Endodermal cell (in vitro differentiated cells): ENCODE data around the gene PPP1R9A. TPM values are rescaled to one million over a fixed set of nuclear protein-coding genes. Genes with fewer than 3 reads are reported as not detected.

Experiments used
- DNase-seq: peaks from one replicate; pipeline ENCODE4 v3.0.0-alpha.2; 2017
- H3K27ac ChIP-seq: 2 replicates; pipeline ENCODE4 v1.5.1; 2013; ENCODE audit warnings: mild to moderate bottlenecking, low read depth, low read length, moderate library complexity
- H3K27me3 ChIP-seq: 2 replicates; pipeline ENCODE4 v1.6.1; 2013; ENCODE audit warnings: mild to moderate bottlenecking, low read length, moderate library complexity; ENCODE audit not compliant: insufficient read depth, control insufficient read depth, poor library complexity, severe bottlenecking
- H3K36me3 ChIP-seq: 2 replicates; pipeline ENCODE4 v1.7.0; 2013; ENCODE audit warnings: mild to moderate bottlenecking, low read length, moderate library complexity; ENCODE audit not compliant: control insufficient read depth, insufficient read depth
- H3K4me1 ChIP-seq: one replicate; pipeline ENCODE4 v1.7.0; 2013; ENCODE audit warnings: low read length; ENCODE audit not compliant: control insufficient read depth, insufficient read depth
- H3K4me3 ChIP-seq: 2 replicates; pipeline ENCODE4 v1.5.1; 2013; ENCODE audit warnings: mild to moderate bottlenecking, low read length, moderate library complexity
- H3K9ac ChIP-seq: 2 replicates; pipeline ENCODE4 v1.6.1; 2013; ENCODE audit warnings: mild to moderate bottlenecking, low read length, moderate library complexity; ENCODE audit not compliant: poor library complexity, severe bottlenecking; ENCODE audit errors: extremely low read depth
- H3K9me3 ChIP-seq: 2 replicates; pipeline ENCODE4 v1.6.1; 2013; ENCODE audit warnings: mild to moderate bottlenecking, low read length, moderate library complexity; ENCODE audit not compliant: control insufficient read depth
- H3K27ac Mint-ChIP-seq: 2 replicates; pipeline ENCODE4 v1.8.0; 2020; ENCODE audit warnings: mixed read lengths
- H3K27me3 Mint-ChIP-seq: 2 replicates; pipeline ENCODE4 v1.8.0; 2021; ENCODE audit warnings: mild to moderate bottlenecking, mixed read lengths; ENCODE audit not compliant: insufficient read depth
- H3K36me3 Mint-ChIP-seq: 2 replicates; pipeline ENCODE4 v1.8.0; 2020; ENCODE audit warnings: low read depth, mixed read lengths
- H3K4me1 Mint-ChIP-seq: 2 replicates; pipeline ENCODE4 v1.8.0; 2020; ENCODE audit warnings: mixed read lengths
- H3K4me3 Mint-ChIP-seq: 2 replicates; pipeline ENCODE4 v1.8.0; 2020; ENCODE audit warnings: mild to moderate bottlenecking, moderate library complexity, mixed read lengths
- H3K9me3 Mint-ChIP-seq: 2 replicates; pipeline ENCODE4 v1.8.0; 2020; ENCODE audit warnings: mild to moderate bottlenecking, mixed read lengths
- CTCF ChIP-seq: fragments of 200-600 bp; sonication (generic); conservative IDR thresholded peaks from 2 replicates; pipeline ENCODE4 v1.5.0; 2021; ENCODE audit warnings: antibody characterized with exemption, mild to moderate bottlenecking
- WGBS, 2 experiments: methylation state at CpG; one replicate each; pipeline versions ENCODE4 v1.1.5 to v1.1.7; 2013; ENCODE audit warnings: missing lambda C conversion rate in 2 of 2, mixed read lengths in 1 of 2; ENCODE audit not compliant: insufficient coverage in 1 of 2, insufficient read length in 1 of 2; 5-methylcytosine and 5-hydroxymethylcytosine counted together
- total RNA-seq, 2 donors: library from RNA; stranded (reverse); fragmentation: NEBNext Ultra II Directional in 1 of 2; extraction: Animal tissue kit (Norgen Biotek cat#: 25700) in 1 of 2; gene quantifications; 2 replicates in 1 of 2; 3 replicates in 1 of 2; pipeline ENCODE4 v1.2.1, GENCODE V29; 2021

Gene PPP1R9A
- total RNA-seq, 2 donors from 2014 or later = 38.7 to 39.4 TPM

GRCh38 chr7:95045236-95045923 lies 138.0 kb downstream of the PPP1R9A start:
- WGBS, 2 experiments = 88 to 95% methylated on average over 5 to 8 of the region's 8 CpGs
- Histone ChIP-seq H3K36me3 (no peaks in the 10 kb centered on the region), H3K9ac (no peak overlapping the region), H3K4me3 (no peak overlapping the region), H3K4me1 (peaks cover 9% of the 10 kb centered on the region), H3K27me3 (no peaks in the 10 kb centered on the region), H3K9me3 (no peaks in the 10 kb centered on the region), H3K27ac (no peak overlapping the region)
- Mint-ChIP-seq H3K4me3 (no peak overlapping the region), H3K27me3 (no peaks in the 10 kb centered on the region), H3K36me3 (no peaks in the 10 kb centered on the region), H3K4me1 (peaks cover 36% of the 10 kb centered on the region), H3K9me3 (no peaks in the 10 kb centered on the region), H3K27ac (no peak overlapping the region)
- TF ChIP-seq CTCF = peak; percentile 65
- peak; percentile 58 for DNase-seq

- no peaks in the 10 kb centered on the region for H3K9me3 Mint-ChIP-seq
- no peak overlapping the region for H3K4me3 ChIP-seq
Measured at GRCh38 chr7:95046494-95047240, 139.3 kb downstream of the PPP1R9A start.

GRCh38 chr7:95047291-95047690 lies 139.9 kb downstream of the PPP1R9A start:
- Histone ChIP-seq H3K27me3 (no peaks in the 10 kb centered on the region), H3K9ac (no peak overlapping the region), H3K9me3 (no peaks in the 10 kb centered on the region), H3K4me3 (no peak overlapping the region), H3K27ac (no peak overlapping the region), H3K4me1 (peaks cover 14% of the 10 kb centered on the region), H3K36me3 (no peaks in the 10 kb centered on the region)
- no peaks in the 10 kb centered on the region for H3K36me3 Mint-ChIP-seq
- peaks cover 47% of the 10 kb centered on the region for H3K4me1 Mint-ChIP-seq
- DNase-seq = no peak
- H3K27me3 Mint-ChIP-seq = no peaks in the 10 kb centered on the region
- H3K27ac Mint-ChIP-seq = no peak overlapping the region
- no peaks in the 10 kb centered on the region for H3K9me3 Mint-ChIP-seq
- no peak overlapping the region for H3K4me3 Mint-ChIP-seq
- no peak for TF ChIP-seq CTCF

More at GRCh38 chr7:95046494-95047240, 139.3 kb downstream of the PPP1R9A start:
- Histone ChIP-seq H3K9ac (no peak overlapping the region), H3K27ac (peak overlapping the region; percentile 59), H3K9me3 (no peaks in the 10 kb centered on the region), H3K36me3 (no peaks in the 10 kb centered on the region), H3K27me3 (no peaks in the 10 kb centered on the region), H3K4me1 (peaks cover 9% of the 10 kb centered on the region)
- no peak for DNase-seq
- Mint-ChIP-seq H3K4me1 (peaks cover 43% of the 10 kb centered on the region), H3K4me3 (no peak overlapping the region), H3K36me3 (no peaks in the 10 kb centered on the region), H3K27ac (no peak overlapping the region), H3K27me3 (no peaks in the 10 kb centered on the region)
- no peak for TF ChIP-seq CTCF
- 81 to 96% methylated on average over 2 to 7 of the region's 7 CpGs for WGBS, 2 experiments
